ENCODE measurements around the gene ALMS1.
"Not testable (repeated sequence)": the region's sequence is repeated elsewhere in the genome, so short reads cannot be mapped to it uniquely, and the experiment has no call there.

GRCh38 chr2:73504850-73505249 is 119.2 kb downstream of the ALMS1 start:
- TF ChIP-seq CTCF (conservative IDR thresholded peaks at IDR 0.05; ENCODE audit: low read depth, low read length); EZH2 (IDR thresholded peaks at IDR 0.05; ENCODE audit: borderline replicate concordance, low read depth, low read length, poor library complexity, severe bottlenecking): not testable (repeated sequence)
